GM19438 (cell line): ENCODE results near the gene RSPO3.

ENCODE experiments used
- ATAC-seq: cut with Tn5 transposase; IDR thresholded peaks from one replicate; pipeline ENCODE4 v1.9.1; 2021; ENCODE audit warnings: low read depth; ENCODE audit not compliant: unreplicated experiment

Gene RSPO3

DNA sequence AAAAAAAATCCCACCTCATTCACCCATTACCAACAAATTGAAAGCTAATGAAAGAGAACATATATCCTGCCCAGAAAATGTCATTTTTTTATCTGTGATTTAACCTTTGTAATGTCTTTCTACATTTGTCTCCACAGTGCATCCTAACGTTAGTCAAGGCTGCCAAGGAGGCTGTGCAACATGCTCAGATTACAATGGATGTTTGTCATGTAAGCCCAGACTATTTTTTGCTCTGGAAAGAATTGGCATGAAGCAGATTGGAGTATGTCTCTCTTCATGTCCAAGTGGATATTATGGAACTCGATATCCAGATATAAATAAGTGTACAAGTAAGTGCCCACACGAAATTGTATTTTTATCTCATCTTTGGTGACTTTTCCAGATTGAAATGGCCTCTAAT, 30.0 kb downstream of the RSPO3 start:
- no peak for ATAC-seq

GRCh38 chr6:127154509-127154908, 36.0 kb downstream of the RSPO3 start:
- no peak for ATAC-seq

DNA sequence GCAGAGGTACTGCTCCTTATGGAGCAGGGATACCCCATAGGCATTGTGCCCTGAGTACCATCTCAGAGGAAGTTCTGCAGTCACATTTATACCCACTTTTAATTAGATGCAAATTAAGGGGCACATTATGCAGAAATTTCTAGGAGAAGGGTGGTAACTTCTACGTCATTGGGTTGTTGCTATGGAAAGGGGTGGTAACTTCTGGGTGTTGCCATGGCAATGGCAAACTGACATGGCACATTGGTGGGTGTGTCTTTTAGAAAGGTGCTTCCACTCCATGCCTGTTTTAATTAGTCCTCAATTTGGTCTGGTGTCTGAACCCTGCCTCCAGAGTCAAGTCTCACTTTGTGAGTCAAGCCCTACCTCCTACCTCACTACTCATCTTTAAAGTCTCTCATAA, 42.0 kb downstream of the RSPO3 start:
- ATAC-seq = no peak

DNA sequence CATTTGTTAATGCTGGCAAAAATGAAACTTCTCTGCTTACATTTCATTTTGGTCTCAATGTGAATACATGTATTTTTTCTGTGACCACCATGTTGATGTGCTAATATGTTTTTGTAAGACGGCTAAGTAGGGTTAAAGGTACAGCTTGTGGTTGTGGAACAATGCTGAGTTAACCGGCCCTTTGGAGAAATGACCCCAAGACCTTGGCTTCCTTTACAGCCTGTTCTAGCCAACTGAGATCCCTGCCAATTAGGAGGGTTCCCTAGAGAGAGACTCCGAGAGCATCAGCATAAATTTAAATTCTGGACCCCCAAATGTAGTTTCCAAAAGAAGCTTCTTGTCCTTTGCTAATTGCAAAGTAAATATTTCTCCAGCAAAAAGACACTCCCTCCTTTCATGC, 44.4 kb downstream of the RSPO3 start:
- ATAC-seq = no peak

DNA sequence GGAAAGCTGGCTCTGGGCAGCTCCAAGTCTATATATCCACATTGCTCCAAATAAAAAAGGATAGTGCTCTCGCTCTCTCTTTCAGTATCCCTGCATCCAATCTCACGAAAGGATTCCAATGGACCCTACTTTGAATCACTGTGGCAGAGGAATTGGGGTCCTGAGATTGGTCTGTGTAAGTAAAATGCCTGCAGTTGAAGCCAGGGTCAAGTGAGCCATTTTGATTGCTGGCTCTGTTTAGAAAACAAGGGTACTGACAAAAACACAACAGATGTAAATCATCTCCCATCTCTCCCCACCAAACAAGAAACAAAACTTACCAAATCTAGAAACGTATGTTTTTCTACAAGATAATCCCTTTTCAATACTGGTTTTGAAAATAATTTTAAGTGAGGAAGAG, 45.6 kb downstream of the RSPO3 start:
- ATAC-seq = no peak

DNA sequence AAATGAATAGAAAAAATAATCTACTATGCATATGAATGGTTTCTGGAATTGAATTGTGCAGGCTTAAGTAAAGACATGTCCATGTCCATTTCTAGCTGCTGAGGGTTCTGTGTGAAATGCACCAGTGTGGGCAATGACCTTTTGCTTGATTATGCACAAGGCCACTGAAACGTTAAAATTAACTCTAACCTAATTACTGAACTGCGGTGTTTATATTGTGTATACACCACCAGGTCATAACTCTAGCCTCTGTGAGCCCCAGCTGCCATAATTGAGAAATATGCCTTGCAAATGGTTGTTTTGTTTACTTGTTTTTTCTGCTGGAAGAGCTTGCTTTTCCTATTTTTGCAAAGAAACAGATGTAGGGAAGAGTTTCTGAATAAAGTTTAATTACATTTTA, 46.1 kb downstream of the RSPO3 start:
- ATAC-seq = no peak

DNA sequence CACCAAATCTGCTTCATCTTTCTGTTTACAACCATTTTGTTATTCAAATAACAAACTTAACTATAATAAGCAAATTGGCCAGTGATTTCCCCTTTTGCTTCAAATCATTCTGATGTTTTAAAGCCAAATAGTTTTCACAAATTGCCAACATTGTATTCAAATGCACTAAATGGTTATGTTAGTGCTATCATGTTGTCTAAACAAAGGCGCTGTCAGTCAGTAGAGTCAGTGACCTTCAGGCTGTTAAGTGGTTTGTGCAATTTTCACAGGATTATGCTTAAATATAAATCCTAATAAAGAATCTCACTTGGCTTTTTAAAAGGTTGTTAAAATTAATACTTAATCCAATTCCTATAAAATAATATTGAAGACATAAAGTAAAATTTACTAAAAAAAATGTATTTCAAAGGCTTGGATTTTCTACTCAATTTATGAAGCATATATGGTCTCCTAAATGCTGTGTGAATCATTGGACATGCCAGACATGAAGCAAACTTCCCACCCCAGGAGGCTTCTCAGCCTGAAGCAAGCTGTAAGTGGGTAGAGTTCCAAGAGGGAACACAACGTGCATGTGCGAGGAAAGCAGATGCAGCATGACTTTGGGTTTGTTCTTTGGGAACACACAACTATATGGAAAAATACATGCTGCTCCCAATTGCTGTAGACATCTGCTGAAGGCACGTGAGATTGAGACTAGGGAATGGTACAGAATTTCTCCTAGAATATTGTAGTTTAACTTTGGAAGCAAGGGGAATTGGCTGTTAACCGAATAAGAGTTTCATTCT, 54.9 kb downstream of the RSPO3 start:
- no peak for ATAC-seq

GRCh38 chr6:127176146-127176545, 57.7 kb downstream of the RSPO3 start:
- no peak for ATAC-seq

GRCh38 chr6:127177030-127177922, 58.8 kb downstream of the RSPO3 start:
- ATAC-seq = no peak

GRCh38 chr6:127177923-127178231, 59.4 kb downstream of the RSPO3 start:
- no peak for ATAC-seq

- ATAC-seq = no peak
Measured at GRCh38 chr6:127178746-127179145, 60.3 kb downstream of the RSPO3 start.

DNA sequence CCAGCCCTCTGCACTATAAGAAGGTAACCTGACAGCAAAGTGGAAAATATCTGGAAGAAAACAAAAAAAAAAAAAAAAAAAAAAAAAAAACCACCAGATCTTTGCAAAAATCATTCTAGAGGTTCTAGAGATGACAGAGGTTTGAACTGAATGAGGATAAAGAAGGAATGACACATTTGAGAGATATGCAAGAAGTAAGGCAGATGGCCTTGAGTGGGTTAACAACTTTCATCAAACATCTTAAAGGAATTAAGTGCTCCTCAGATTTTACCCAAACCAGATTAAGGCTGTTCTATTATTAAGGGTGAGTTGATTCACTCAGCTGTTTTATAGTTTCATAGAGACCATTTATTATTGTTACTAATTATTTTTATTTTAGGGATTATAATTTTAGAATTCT, 62.0 kb downstream of the RSPO3 start:
- no peak for ATAC-seq

- ATAC-seq = no peak
Measured at GRCh38 chr6:127182501-127182900, 64.0 kb downstream of the RSPO3 start.

- ATAC-seq = no peak
Measured at GRCh38 chr6:127185437-127185995, 67.0 kb downstream of the RSPO3 start.

DNA sequence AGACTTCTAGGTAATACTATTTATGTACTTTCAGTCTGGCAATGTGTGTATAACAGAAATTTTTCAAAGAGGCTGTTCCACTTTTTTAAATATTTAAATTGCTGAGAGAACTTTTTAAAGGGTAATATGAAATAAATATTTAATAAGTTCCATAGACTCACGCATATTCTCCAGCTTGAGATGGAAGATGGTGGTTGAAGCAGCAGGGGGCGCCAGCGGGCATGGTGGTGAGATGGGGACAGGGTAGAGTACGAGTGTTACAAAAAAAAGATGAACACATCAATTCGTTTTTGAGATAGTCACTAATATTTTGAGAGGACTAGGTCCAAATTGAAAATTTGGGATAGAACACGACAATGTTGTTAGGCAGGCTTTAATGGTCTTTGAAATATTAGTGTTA, 68.4 kb downstream of the RSPO3 start:
- no peak for ATAC-seq

- no peak for ATAC-seq
Measured at GRCh38 chr6:127188744-127189143, 70.3 kb downstream of the RSPO3 start.

- ATAC-seq = no peak
Measured at GRCh38 chr6:127190552-127190951, 72.1 kb downstream of the RSPO3 start.

- ATAC-seq = no peak
Measured at GRCh38 chr6:127191716-127192115, 73.2 kb downstream of the RSPO3 start.

- ATAC-seq = no peak
Measured at GRCh38 chr6:127192911-127193541, 74.6 kb downstream of the RSPO3 start.

- ATAC-seq = no peak
Measured at GRCh38 chr6:127195833-127196232, 77.4 kb downstream of the RSPO3 start.

DNA sequence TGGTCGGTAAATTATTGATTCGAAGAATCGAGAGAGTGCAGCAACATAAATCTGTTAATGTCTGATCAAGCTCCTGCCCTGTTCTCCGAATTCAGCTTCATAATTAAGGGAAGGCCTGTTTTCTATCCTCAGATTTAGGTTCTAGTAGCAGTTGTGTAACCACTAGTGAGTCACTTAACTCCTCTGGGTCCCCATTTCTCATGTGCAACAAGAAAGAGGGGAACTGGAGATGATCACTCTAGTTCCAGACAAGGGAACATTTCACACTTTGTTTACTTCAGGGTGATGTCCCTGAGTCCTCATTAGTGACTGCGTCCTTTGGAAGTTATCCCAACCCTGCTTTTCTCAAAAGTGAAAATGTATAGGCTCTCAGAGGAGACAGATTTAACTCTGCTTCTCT, 80.1 kb downstream of the RSPO3 start:
- no peak for ATAC-seq
